ENCODE results near the gene LARP1.
"Not testable (repeated sequence)": the region's sequence is repeated elsewhere in the genome, so short reads cannot be mapped to it uniquely, and the experiment has no call there.

DNA sequence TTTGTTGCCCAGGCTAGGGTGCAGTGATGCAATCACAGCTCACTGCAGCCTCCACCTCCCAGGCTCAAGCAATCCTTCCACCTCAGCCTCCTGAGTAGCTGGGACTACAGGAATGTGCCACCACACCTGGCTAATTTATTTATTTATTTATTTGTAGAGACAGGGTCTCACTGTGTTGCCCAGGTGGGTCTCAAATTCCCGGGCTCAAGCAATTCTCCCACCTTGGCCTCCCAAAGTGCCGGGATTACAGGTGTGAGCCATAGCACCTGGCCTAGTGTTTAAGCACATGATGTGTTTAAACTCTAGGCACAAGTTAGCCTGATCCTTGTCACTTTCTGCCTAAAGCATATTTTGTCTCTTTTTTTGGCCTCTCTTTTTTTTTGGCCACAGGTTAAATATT, 4.5 kb upstream of the LARP1 start:
- TF ChIP-seq, protein P1, sequence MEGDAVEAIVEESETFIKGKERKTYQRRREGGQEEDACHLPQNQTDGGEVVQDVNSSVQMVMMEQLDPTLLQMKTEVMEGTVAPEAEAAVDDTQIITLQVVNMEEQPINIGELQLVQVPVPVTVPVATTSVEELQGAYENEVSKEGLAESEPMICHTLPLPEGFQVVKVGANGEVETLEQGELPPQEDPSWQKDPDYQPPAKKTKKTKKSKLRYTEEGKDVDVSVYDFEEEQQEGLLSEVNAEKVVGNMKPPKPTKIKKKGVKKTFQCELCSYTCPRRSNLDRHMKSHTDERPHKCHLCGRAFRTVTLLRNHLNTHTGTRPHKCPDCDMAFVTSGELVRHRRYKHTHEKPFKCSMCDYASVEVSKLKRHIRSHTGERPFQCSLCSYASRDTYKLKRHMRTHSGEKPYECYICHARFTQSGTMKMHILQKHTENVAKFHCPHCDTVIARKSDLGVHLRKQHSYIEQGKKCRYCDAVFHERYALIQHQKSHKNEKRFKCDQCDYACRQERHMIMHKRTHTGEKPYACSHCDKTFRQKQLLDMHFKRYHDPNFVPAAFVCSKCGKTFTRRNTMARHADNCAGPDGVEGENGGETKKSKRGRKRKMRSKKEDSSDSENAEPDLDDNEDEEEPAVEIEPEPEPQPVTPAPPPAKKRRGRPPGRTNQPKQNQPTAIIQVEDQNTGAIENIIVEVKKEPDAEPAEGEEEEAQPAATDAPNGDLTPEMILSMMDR (IDR thresholded peaks at IDR 0.05): not testable (repeated sequence)
- TF ChIP-seq POLR2A (IDR thresholded peaks at IDR 0.05): not testable (repeated sequence)
